ENCODE measurements around the gene ANKH. TPM values are rescaled to one million over a fixed set of nuclear protein-coding genes. Genes with fewer than 3 reads are reported as not detected.

The ANKH gene
- polyA plus RNA-seq, 3 donors: 2.4 to 6.3 (median 3.1) TPM

- Mint-ChIP-seq H3K9me3 (peaks cover 0 to 3% (median 0%) of the 10 kb centered on the region in 7 donors), H3K27ac (peak overlapping the region in 4 of 7 donors; percentile 12 to 69 (median 44)), H3K27me3 (ENCODE audit: low read depth in 3 of 3) (peaks cover 2 to 5% (median 2%) of the 10 kb centered on the region in 3 donors), H3K4me1 (peaks cover 29% of the 10 kb centered on the region), H3K36me3 (peaks cover 0 to 6% of the 10 kb centered on the region in 2 donors), H3K4me3 (no peak overlapping the region)
- no peaks in the 10 kb centered on the region for H3K27me3 ChIP-seq (ENCODE audit: control insufficient read depth in 2 of 2, insufficient read depth in 2 of 2, low read length in 2 of 2)
- no peaks in the 10 kb centered on the region for H3K9me3 ChIP-seq (replicated peaks in 1 of 2; ENCODE audit: control insufficient read depth in 1 of 2, insufficient read depth in 1 of 2, low read length in 2 of 2)
- WGBS (ENCODE audit: insufficient coverage): 94% methylated on average over 12 of the region's 14 CpGs
- H3K4me3 ChIP-seq (replicated peaks in 1 of 3; ENCODE audit: low read depth in 2 of 3, low read length in 3 of 3): no peak overlapping the region
- no peaks in the 10 kb centered on the region for H4K20me1 ChIP-seq (ENCODE audit: insufficient read depth, low read length)
- H3K27ac ChIP-seq (ENCODE audit: low read depth in 1 of 2, low read length in 2 of 2): no peak overlapping the region
- no peak for DNase-seq
- peaks cover 20 to 28% of the 10 kb centered on the region in 2 donors for H3K4me1 ChIP-seq (ENCODE audit: control insufficient read depth in 1 of 2, insufficient read depth in 2 of 2, low read length in 2 of 2)
- H3K36me3 ChIP-seq (replicated peaks in 1 of 2; ENCODE audit: control insufficient read depth in 1 of 2, insufficient read depth in 2 of 2, low read length in 2 of 2): no peaks in the 10 kb centered on the region
- intact Hi-C loops (cut with micrococcal nuclease): loop anchor here (2.0 to 10.0 kb wide), 3 partner anchors 149 to 277 kb away; partner anchors contain the start of gene ANKH (in 1 of the 2)
- no peaks in the 10 kb centered on the region for H3K79me2 ChIP-seq (ENCODE audit: insufficient read depth, low read length)
- H3K4me2 ChIP-seq (replicated peaks; ENCODE audit: extremely low read depth, low read length, poor library complexity, severe bottlenecking): no peak overlapping the region
- no peak for TF ChIP-seq CTCF (IDR thresholded peaks at IDR 0.05)
- H2AFZ ChIP-seq (ENCODE audit: insufficient read depth, low read depth, low read length, poor library complexity, severe bottlenecking): no peak overlapping the region
- no peak overlapping the region for H3K9ac ChIP-seq (ENCODE audit: insufficient read depth, low read length, poor library complexity, severe bottlenecking)
These were observed 145.3 kb downstream of the ANKH start for GRCh38 chr5:14726066-14726838.

- no peak for TF ChIP-seq CTCF (IDR thresholded peaks at IDR 0.05)
- H3K4me1 Mint-ChIP-seq: peaks cover 29% of the 10 kb centered on the region
- no peak overlapping the region for H2AFZ ChIP-seq (ENCODE audit: insufficient read depth, low read depth, low read length, poor library complexity, severe bottlenecking)
- no peaks in the 10 kb centered on the region for H3K27me3 ChIP-seq (ENCODE audit: control insufficient read depth in 2 of 2, insufficient read depth in 2 of 2, low read length in 2 of 2)
- intact Hi-C loops (cut with micrococcal nuclease): loop anchor here in 1 of 2 donors (5.0 to 10.0 kb wide), 2 partner anchors 150 to 278 kb away; partner anchors contain the start of gene ANKH
- peaks cover 2 to 5% (median 2%) of the 10 kb centered on the region in 3 donors for H3K27me3 Mint-ChIP-seq (ENCODE audit: low read depth in 3 of 3)
- 29% methylated on average over 9 of the region's 10 CpGs for WGBS (ENCODE audit: insufficient coverage)
- peak; percentile 47 to 61 (median 56) for DNase-seq
- peak overlapping the region; percentile 4 for H3K4me2 ChIP-seq (replicated peaks; ENCODE audit: extremely low read depth, low read length, poor library complexity, severe bottlenecking)
- H3K9me3 ChIP-seq (replicated peaks in 1 of 2; ENCODE audit: control insufficient read depth in 1 of 2, insufficient read depth in 1 of 2, low read length in 2 of 2): no peaks in the 10 kb centered on the region
- H3K79me2 ChIP-seq (ENCODE audit: insufficient read depth, low read length): no peaks in the 10 kb centered on the region
- peaks cover 20 to 28% of the 10 kb centered on the region in 2 donors for H3K4me1 ChIP-seq (ENCODE audit: control insufficient read depth in 1 of 2, insufficient read depth in 2 of 2, low read length in 2 of 2)
- H3K4me3 Mint-ChIP-seq: no peak overlapping the region
- H3K36me3 Mint-ChIP-seq: no peaks in the 10 kb centered on the region
- H3K36me3 ChIP-seq (replicated peaks in 1 of 2; ENCODE audit: control insufficient read depth in 1 of 2, insufficient read depth in 2 of 2, low read length in 2 of 2): no peaks in the 10 kb centered on the region
- peaks cover 0 to 5% (median 0%) of the 10 kb centered on the region in 7 donors for H3K9me3 Mint-ChIP-seq
- H3K4me3 ChIP-seq (replicated peaks in 1 of 3; ENCODE audit: low read depth in 2 of 3, low read length in 3 of 3): no peak overlapping the region
- no peaks in the 10 kb centered on the region for H4K20me1 ChIP-seq (ENCODE audit: insufficient read depth, low read length)
- peak overlapping the region in 1 of 2 donors; percentile 39 for H3K27ac ChIP-seq (ENCODE audit: low read depth in 1 of 2, low read length in 2 of 2)
- H3K27ac Mint-ChIP-seq: peak overlapping the region; percentile 43 to 89 (median 69)
- no peak overlapping the region for H3K9ac ChIP-seq (ENCODE audit: insufficient read depth, low read length, poor library complexity, severe bottlenecking)
These were observed 146.9 kb downstream of the ANKH start for GRCh38 chr5:14724633-14725032.
